Neural cell (in vitro differentiated cells): ENCODE data around the gene SERPINE2. TPM values are rescaled to one million over a fixed set of nuclear protein-coding genes. Genes with fewer than 3 reads are reported as not detected.

ENCODE experiments used
- H2AFZ ChIP-seq: fragments of 200-600, 300-800 bp; sonication (generic), shearing (Covaris generic); 2 replicates; pipeline ENCODE4 v1.6.0; 2014; ENCODE audit warnings: low read depth, mild to moderate bottlenecking, antibody characterized with exemption, low read length, moderate library complexity
- H3F3A ChIP-seq: fragments of 200-600 bp; shearing (Covaris generic); 2 replicates; pipeline ENCODE4 v1.6.1; 2016; ENCODE audit warnings: mild to moderate bottlenecking, moderate library complexity, mixed read lengths, antibody characterized with exemption, low read length; ENCODE audit not compliant: insufficient read depth, poor library complexity, severe bottlenecking
- H3K27ac ChIP-seq: fragments of 200-600, 300-800 bp; sonication (generic), shearing (Covaris generic); 2 replicates; pipeline ENCODE4 v1.5.1; 2014; ENCODE audit warnings: mild to moderate bottlenecking, low read length, moderate library complexity
- H3K27me3 ChIP-seq: fragments of 300-800, 200-600 bp; sonication (generic), shearing (Covaris generic); 2 replicates; pipeline ENCODE4 v1.6.0; 2014; ENCODE audit warnings: mild to moderate bottlenecking, low read depth, low read length, moderate library complexity; ENCODE audit not compliant: insufficient read depth
- H3K36me3 ChIP-seq: fragments of 300-800, 200-600 bp; sonication (generic), shearing (Covaris generic); 2 replicates; pipeline ENCODE4 v1.5.1; 2014; ENCODE audit warnings: mild to moderate bottlenecking, antibody characterized with exemption, low read length, moderate library complexity; ENCODE audit not compliant: insufficient read depth
- H3K4me2 ChIP-seq: fragments of 300-800, 200-600 bp; sonication (generic), shearing (Covaris generic); 2 replicates; pipeline ENCODE4 v1.6.0; 2014; ENCODE audit warnings: mild to moderate bottlenecking, low read length
- H3K4me3 ChIP-seq: fragments of 300-800, 200-600 bp; sonication (generic), shearing (Covaris generic); 2 replicates; pipeline ENCODE4 v1.5.1; 2014; ENCODE audit warnings: mild to moderate bottlenecking, low read length, moderate library complexity
- H3K79me2 ChIP-seq: fragments of 200-600 bp; shearing (Covaris generic); replicated peaks from 2 replicates; pipeline ENCODE4 v1.6.0; 2014; ENCODE audit warnings: mild to moderate bottlenecking, low read length, moderate library complexity; ENCODE audit not compliant: insufficient read depth
- H3K9ac ChIP-seq: fragments of 300-800, 200-600 bp; sonication (generic), shearing (Covaris generic); 2 replicates; pipeline ENCODE4 v1.6.1; 2016; ENCODE audit warnings: mild to moderate bottlenecking, low read length, mixed read lengths
- H3K9me2 ChIP-seq: fragments of 200-600 bp; shearing (Covaris generic); 2 replicates; pipeline ENCODE4 v1.6.1; 2016; ENCODE audit warnings: mild to moderate bottlenecking, low read length, mixed read lengths; ENCODE audit not compliant: insufficient read depth
- H3K9me3 ChIP-seq: fragments of 200-600, 300-800 bp; sonication (generic), shearing (Covaris generic); 2 replicates; pipeline ENCODE4 v1.6.1; 2016; ENCODE audit warnings: mild to moderate bottlenecking, mixed run types, low read length, moderate library complexity, mixed read lengths
- H4K20me1 ChIP-seq: fragments of 200-600 bp; shearing (Covaris generic); 2 replicates; pipeline ENCODE4 v1.6.1; 2016; ENCODE audit warnings: mild to moderate bottlenecking, mixed run types; ENCODE audit not compliant: insufficient read depth
- EP300 ChIP-seq: fragments of 450-650 bp; conservative IDR thresholded peaks from 2 replicates; pipeline ENCODE4 v1.6.1; 2014; ENCODE audit warnings: antibody characterized with exemption, mild to moderate bottlenecking, moderate library complexity; ENCODE audit not compliant: poor library complexity, severe bottlenecking
- EZH2 ChIP-seq: fragments of 200-600, 300-800 bp; shearing (Covaris generic), sonication (generic); IDR thresholded peaks from 2 replicates; pipeline ENCODE4 v1.6.1; 2014; ENCODE audit warnings: antibody characterized with exemption, low read length, borderline replicate concordance, mild to moderate bottlenecking; ENCODE audit not compliant: insufficient read depth, poor library complexity, severe bottlenecking
- MXI1 ChIP-seq: fragments of 450-650 bp; conservative IDR thresholded peaks from 2 replicates; pipeline ENCODE4 v1.6.1; 2014; ENCODE audit warnings: antibody characterized with exemption, mild to moderate bottlenecking; ENCODE audit not compliant: poor library complexity, severe bottlenecking
- POLR2AphosphoS5 ChIP-seq: IDR thresholded peaks from 2 replicates; pipeline ENCODE4 v1.6.1; 2012
- RAD21 ChIP-seq: fragments of 450-650 bp; conservative IDR thresholded peaks from 2 replicates; pipeline ENCODE4 v1.6.1; 2014; ENCODE audit warnings: antibody characterized with exemption, mild to moderate bottlenecking, moderate library complexity
- SMC3 ChIP-seq: fragments of 450-650 bp; conservative IDR thresholded peaks from 2 replicates; pipeline ENCODE4 v1.6.1; 2014; ENCODE audit warnings: antibody characterized with exemption, mild to moderate bottlenecking, moderate library complexity; ENCODE audit not compliant: poor library complexity
- TAF1 ChIP-seq: IDR thresholded peaks from 2 replicates; pipeline ENCODE4 v1.6.1; 2012; ENCODE audit warnings: low read depth
- polyA plus RNA-seq: library from polyadenylated mRNA; depleted of rRNA; stranded (reverse); fragments of >200 nt; gene quantifications from 2 replicates; pipeline ENCODE4 v1.2.3, GENCODE V29; 2014
- TF ChIP-seq, protein P1 (sequence below): IDR thresholded peaks from 2 replicates; pipeline ENCODE4 v1.6.1; 2012; ENCODE audit warnings: borderline replicate concordance
- TF ChIP-seq, protein P2 (sequence below): fragments of 450-650 bp; IDR thresholded peaks from 2 replicates; pipeline ENCODE4 v1.5.1; 2014; ENCODE audit warnings: antibody characterized with exemption, mild to moderate bottlenecking, moderate library complexity; ENCODE audit not compliant: poor library complexity, severe bottlenecking

The SERPINE2 gene
- polyA plus RNA-seq, 1 donor from 2014 or later: 38.5 TPM

DNA sequence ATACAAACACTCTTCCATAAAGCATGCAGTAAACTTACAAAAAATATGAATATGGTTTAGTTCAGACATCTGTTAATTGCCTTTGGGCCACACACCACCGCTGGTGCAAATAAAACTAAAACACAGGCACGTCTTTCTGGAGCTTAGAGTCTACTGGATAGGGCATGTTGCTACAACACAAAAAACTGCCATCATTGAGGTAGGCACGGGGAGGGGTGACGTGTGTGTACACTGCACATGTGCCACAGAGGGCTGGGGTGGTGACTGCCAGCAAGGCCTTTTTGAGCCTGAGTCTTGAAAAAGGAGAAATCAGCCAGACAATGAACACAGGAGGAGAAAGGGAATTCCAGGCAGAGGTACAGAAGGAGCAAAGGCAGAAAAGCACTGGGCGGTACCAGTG, 5.1 kb downstream of the SERPINE2 start:
- no peak overlapping the region for H3K4me2 ChIP-seq
- H3K27me3 ChIP-seq: no peaks in the 10 kb centered on the region
- H4K20me1 ChIP-seq: no peaks in the 10 kb centered on the region
- H3K27ac ChIP-seq: no peak overlapping the region
- no peak for TF ChIP-seq MXI1
- no peak for TF ChIP-seq RAD21
- TF ChIP-seq TAF1: no peak
- no peak for TF ChIP-seq EZH2
- no peak for TF ChIP-seq POLR2AphosphoS5
- TF ChIP-seq SMC3: no peak
- TF ChIP-seq, protein P1, sequence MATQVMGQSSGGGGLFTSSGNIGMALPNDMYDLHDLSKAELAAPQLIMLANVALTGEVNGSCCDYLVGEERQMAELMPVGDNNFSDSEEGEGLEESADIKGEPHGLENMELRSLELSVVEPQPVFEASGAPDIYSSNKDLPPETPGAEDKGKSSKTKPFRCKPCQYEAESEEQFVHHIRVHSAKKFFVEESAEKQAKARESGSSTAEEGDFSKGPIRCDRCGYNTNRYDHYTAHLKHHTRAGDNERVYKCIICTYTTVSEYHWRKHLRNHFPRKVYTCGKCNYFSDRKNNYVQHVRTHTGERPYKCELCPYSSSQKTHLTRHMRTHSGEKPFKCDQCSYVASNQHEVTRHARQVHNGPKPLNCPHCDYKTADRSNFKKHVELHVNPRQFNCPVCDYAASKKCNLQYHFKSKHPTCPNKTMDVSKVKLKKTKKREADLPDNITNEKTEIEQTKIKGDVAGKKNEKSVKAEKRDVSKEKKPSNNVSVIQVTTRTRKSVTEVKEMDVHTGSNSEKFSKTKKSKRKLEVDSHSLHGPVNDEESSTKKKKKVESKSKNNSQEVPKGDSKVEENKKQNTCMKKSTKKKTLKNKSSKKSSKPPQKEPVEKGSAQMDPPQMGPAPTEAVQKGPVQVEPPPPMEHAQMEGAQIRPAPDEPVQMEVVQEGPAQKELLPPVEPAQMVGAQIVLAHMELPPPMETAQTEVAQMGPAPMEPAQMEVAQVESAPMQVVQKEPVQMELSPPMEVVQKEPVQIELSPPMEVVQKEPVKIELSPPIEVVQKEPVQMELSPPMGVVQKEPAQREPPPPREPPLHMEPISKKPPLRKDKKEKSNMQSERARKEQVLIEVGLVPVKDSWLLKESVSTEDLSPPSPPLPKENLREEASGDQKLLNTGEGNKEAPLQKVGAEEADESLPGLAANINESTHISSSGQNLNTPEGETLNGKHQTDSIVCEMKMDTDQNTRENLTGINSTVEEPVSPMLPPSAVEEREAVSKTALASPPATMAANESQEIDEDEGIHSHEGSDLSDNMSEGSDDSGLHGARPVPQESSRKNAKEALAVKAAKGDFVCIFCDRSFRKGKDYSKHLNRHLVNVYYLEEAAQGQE: no peak
- TF ChIP-seq, protein P2, sequence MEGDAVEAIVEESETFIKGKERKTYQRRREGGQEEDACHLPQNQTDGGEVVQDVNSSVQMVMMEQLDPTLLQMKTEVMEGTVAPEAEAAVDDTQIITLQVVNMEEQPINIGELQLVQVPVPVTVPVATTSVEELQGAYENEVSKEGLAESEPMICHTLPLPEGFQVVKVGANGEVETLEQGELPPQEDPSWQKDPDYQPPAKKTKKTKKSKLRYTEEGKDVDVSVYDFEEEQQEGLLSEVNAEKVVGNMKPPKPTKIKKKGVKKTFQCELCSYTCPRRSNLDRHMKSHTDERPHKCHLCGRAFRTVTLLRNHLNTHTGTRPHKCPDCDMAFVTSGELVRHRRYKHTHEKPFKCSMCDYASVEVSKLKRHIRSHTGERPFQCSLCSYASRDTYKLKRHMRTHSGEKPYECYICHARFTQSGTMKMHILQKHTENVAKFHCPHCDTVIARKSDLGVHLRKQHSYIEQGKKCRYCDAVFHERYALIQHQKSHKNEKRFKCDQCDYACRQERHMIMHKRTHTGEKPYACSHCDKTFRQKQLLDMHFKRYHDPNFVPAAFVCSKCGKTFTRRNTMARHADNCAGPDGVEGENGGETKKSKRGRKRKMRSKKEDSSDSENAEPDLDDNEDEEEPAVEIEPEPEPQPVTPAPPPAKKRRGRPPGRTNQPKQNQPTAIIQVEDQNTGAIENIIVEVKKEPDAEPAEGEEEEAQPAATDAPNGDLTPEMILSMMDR: no peak
- TF ChIP-seq EP300: no peak
- H3K9me3 ChIP-seq: no peaks in the 10 kb centered on the region
- no peaks in the 10 kb centered on the region for H3K9me2 ChIP-seq
- H3K79me2 ChIP-seq: peaks cover 3% of the 10 kb centered on the region
- H3K9ac ChIP-seq: no peak overlapping the region
- H2AFZ ChIP-seq: no peak overlapping the region
- H3F3A ChIP-seq: peaks cover 13% of the 10 kb centered on the region
- no peak overlapping the region for H3K4me3 ChIP-seq
- H3K36me3 ChIP-seq: no peaks in the 10 kb centered on the region

DNA sequence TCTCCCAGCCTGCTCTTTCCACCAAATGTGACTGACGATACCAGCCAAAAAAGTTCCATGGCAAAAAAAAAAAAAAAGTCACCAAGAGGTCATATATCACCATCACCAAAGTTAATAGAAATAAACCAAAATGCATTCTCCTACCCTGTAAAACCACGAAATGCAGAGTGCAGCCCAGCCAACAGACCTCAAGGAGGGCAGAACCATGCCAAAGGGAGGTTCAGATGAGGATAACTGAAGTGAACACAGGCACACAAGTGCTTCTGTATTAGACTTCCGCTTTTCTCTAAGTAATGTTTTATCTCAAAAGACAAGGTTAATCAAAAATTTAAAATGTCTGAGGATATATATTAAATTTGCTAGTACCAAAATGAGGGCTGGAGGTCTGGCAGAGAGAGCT, 5.5 kb downstream of the SERPINE2 start:
- Histone ChIP-seq H2AFZ (no peak overlapping the region), H3K9ac (no peak overlapping the region), H3F3A (peaks cover 13% of the 10 kb centered on the region), H3K27ac (no peak overlapping the region), H3K79me2 (peaks cover 3% of the 10 kb centered on the region), H4K20me1 (no peaks in the 10 kb centered on the region), H3K27me3 (no peaks in the 10 kb centered on the region), H3K9me2 (no peaks in the 10 kb centered on the region), H3K4me3 (no peak overlapping the region), H3K9me3 (no peaks in the 10 kb centered on the region), H3K36me3 (no peaks in the 10 kb centered on the region), H3K4me2 (no peak overlapping the region)
- TF ChIP-seq EP300 (no peak), EZH2 (no peak), RAD21 (no peak), SMC3 (no peak), MXI1 (no peak), TAF1 (no peak), POLR2AphosphoS5 (no peak)
- TF ChIP-seq, protein P2: no peak
- TF ChIP-seq, protein P1: no peak
